ENCODE measurements around the gene XRN2. TPM values are rescaled to one million over a fixed set of nuclear protein-coding genes. Genes with fewer than 3 reads are reported as not detected.
A peak's percentile ranks its signal among the peaks of the same experiment; 100 is the strongest.
"Not testable (repeated sequence)": the region's sequence is repeated elsewhere in the genome, so short reads cannot be mapped to it uniquely, and the experiment has no call there.

The XRN2 gene
- total RNA-seq, 1 experiment from 2014 or later: 118 TPM

- TF ChIP-seq NR1H2 (CRISPR knock-in tag; IDR thresholded peaks at IDR 0.05) (no peak), ATF1 (CRISPR knock-in tag; IDR thresholded peaks at IDR 0.05) (no peak), GRHL2 (CRISPR knock-in tag; IDR thresholded peaks at IDR 0.05; ENCODE audit: insufficient replicate concordance, severe bottlenecking) (no peak), ZNF121 (CRISPR knock-in tag; IDR thresholded peaks at IDR 0.05) (no peak), ZNF138 (CRISPR knock-in tag; conservative IDR thresholded peaks at IDR 0.05) (no peak), JUN (CRISPR knock-in tag; IDR thresholded peaks at IDR 0.05) (no peak), E2F5 (CRISPR knock-in tag; IDR thresholded peaks at IDR 0.05) (no peak), RORB (CRISPR knock-in tag; IDR thresholded peaks at IDR 0.05) (no peak), NR2C2 (CRISPR knock-in tag; IDR thresholded peaks at IDR 0.05) (no peak), ZNF281 (CRISPR knock-in tag; IDR thresholded peaks at IDR 0.05) (no peak), IRF1 (CRISPR knock-in tag; IDR thresholded peaks at IDR 0.05) (no peak)
Observed at GRCh38 chr20:21364413-21364812, 61.3 kb downstream of the XRN2 start (continued).

GRCh38 chr20:21365771-21366170, 62.6 kb downstream of the XRN2 start:
- peaks cover 50% of the 10 kb centered on the region for H3K36me3 Mint-ChIP-seq
- POLR2A ChIA-PET: no interaction called here
- DNase-seq (ENCODE audit: low spot score) (no peak), ATAC-seq (no peak)
- no peaks in the 10 kb centered on the region for H3K27me3 Mint-ChIP-seq (ENCODE audit: low read depth)
- no peaks in the 10 kb centered on the region for H3K9me3 Mint-ChIP-seq
- H3K27ac Mint-ChIP-seq: no peak overlapping the region
- CTCF ChIA-PET: interaction anchor here (0.7 to 0.9 kb wide), 2 partner anchors 123 to 128 kb away, joined by 3 to 4 read pairs; no protein-coding TSS in a partner anchor
- no peaks in the 10 kb centered on the region for H3K4me1 Mint-ChIP-seq
- no peak overlapping the region for H3K4me3 Mint-ChIP-seq
- no peak for TF ChIP-seq TCF7 (CRISPR knock-in tag; IDR thresholded peaks at IDR 0.05; ENCODE audit: low read depth)
- peak; percentile 67 for TF ChIP-seq HMGA2 (CRISPR knock-in tag; IDR thresholded peaks at IDR 0.05)

- H3K4me1 Mint-ChIP-seq; H3K9me3 Mint-ChIP-seq; ATAC-seq; H3K4me3 Mint-ChIP-seq; H3K27ac Mint-ChIP-seq; POLR2A ChIA-PET; DNase-seq (ENCODE audit: low spot score); H3K27me3 Mint-ChIP-seq (ENCODE audit: low read depth): not testable (repeated sequence)
- peaks cover 47% of the 10 kb centered on the region for H3K36me3 Mint-ChIP-seq
- CTCF ChIA-PET: interaction anchor here (0.7 to 0.9 kb wide), 2 partner anchors 123 to 129 kb away, joined by 3 to 4 read pairs; no protein-coding TSS in a partner anchor
Observed at GRCh38 chr20:21366273-21366672, 63.1 kb downstream of the XRN2 start.

GRCh38 chr20:21368791-21369190, 65.7 kb downstream of the XRN2 start:
- Mint-ChIP-seq H3K9me3 (no peaks in the 10 kb centered on the region), H3K4me3 (no peak overlapping the region), H3K27ac (no peak overlapping the region), H3K4me1 (peaks cover 6% of the 10 kb centered on the region), H3K36me3 (peaks cover 36% of the 10 kb centered on the region), H3K27me3 (ENCODE audit: low read depth) (no peaks in the 10 kb centered on the region)
- ATAC-seq (no peak), DNase-seq (ENCODE audit: low spot score) (no peak)
- ChIA-PET CTCF (no interaction called here), POLR2A (no interaction called here)
- TF ChIP-seq ZNF512 (CRISPR knock-in tag; IDR thresholded peaks at IDR 0.05; ENCODE audit: borderline replicate concordance): no peak
- no peak for TF ChIP-seq ZNF425 (CRISPR knock-in tag; conservative IDR thresholded peaks at IDR 0.05)
- no peak for TF ChIP-seq AR (CRISPR knock-in tag; IDR thresholded peaks at IDR 0.05)
- no peak for TF ChIP-seq JUN (CRISPR knock-in tag; IDR thresholded peaks at IDR 0.05)
- TF ChIP-seq OVOL2 (CRISPR knock-in tag; IDR thresholded peaks at IDR 0.05; ENCODE audit: borderline replicate concordance): no peak
